GM23338 (cell line): Measurements from ENCODE around the gene CAMSAP1. TPM values are rescaled to one million over a fixed set of nuclear protein-coding genes. Genes with fewer than 3 reads are reported as not detected.

Experiments used
- ATAC-seq: fragments of 200-7000 bp; cut with Tn5 transposase; 3 replicates; pipeline ENCODE4 v1.9.1; 2020
- DNase-seq: peaks from one replicate; pipeline ENCODE4 v3.0.0-alpha.2; 2015; ENCODE audit warnings: low spot score
- H2AFZ ChIP-seq: fragments of 200-600 bp; sonication (generic); 2 replicates; pipeline ENCODE4 v1.8.0; 2016; ENCODE audit warnings: antibody characterized with exemption, mild to moderate bottlenecking, moderate library complexity
- H3F3A ChIP-seq: fragments of 200-600 bp; sonication (generic); replicated peaks from 2 replicates; pipeline ENCODE4 v1.8.0; 2017; ENCODE audit warnings: antibody characterized with exemption, mixed run types, low read depth
- H3K27ac ChIP-seq: fragments of 200-600 bp; sonication (generic); 2 replicates; pipeline ENCODE4 v1.6.1; 2016; ENCODE audit warnings: low read depth
- H3K27me3 ChIP-seq: fragments of 200-600 bp; sonication (generic); 2 replicates; pipeline ENCODE4 v1.8.0; 2016; ENCODE audit warnings: mild to moderate bottlenecking, mixed run types, moderate library complexity; ENCODE audit not compliant: insufficient read depth
- H3K36me3 ChIP-seq: fragments of 200-600 bp; sonication (generic); 2 replicates; pipeline ENCODE4 v1.8.0; 2016; ENCODE audit warnings: mild to moderate bottlenecking; ENCODE audit not compliant: insufficient read depth
- H3K4me1 ChIP-seq: fragments of 200-600 bp; sonication (generic); 2 replicates; pipeline ENCODE4 v1.8.0; 2016; ENCODE audit warnings: mild to moderate bottlenecking, moderate library complexity; ENCODE audit not compliant: insufficient read depth
- H3K4me2 ChIP-seq: fragments of 200-600 bp; sonication (generic); 2 replicates; pipeline ENCODE4 v1.7.1; 2017; ENCODE audit warnings: mixed run types
- H3K4me3 ChIP-seq: fragments of 200-600 bp; sonication (generic); 2 replicates; pipeline ENCODE4 v1.6.1; 2016; ENCODE audit warnings: mixed run types
- H3K79me2 ChIP-seq: fragments of 200-600 bp; sonication (generic); replicated peaks from 2 replicates; pipeline ENCODE4 v1.8.0; 2017; ENCODE audit warnings: mild to moderate bottlenecking; ENCODE audit not compliant: insufficient read depth
- H3K9me2 ChIP-seq: fragments of 200-600 bp; sonication (generic); 2 replicates; pipeline ENCODE4 v1.8.0; 2017; ENCODE audit not compliant: insufficient read depth
- H4K20me1 ChIP-seq: fragments of 200-600 bp; sonication (generic); replicated peaks from 2 replicates; pipeline ENCODE4 v1.8.0; 2017; ENCODE audit warnings: mild to moderate bottlenecking; ENCODE audit not compliant: insufficient read depth
- H3K27ac Mint-ChIP-seq: 2 replicates; pipeline ENCODE4 v1.8.0; 2020; ENCODE audit warnings: inconsistent platforms, mild to moderate bottlenecking, moderate library complexity, mixed read lengths
- H3K27me3 Mint-ChIP-seq: 3 replicates; pipeline ENCODE4 v1.8.0; 2022; ENCODE audit warnings: low read depth, mild to moderate bottlenecking, moderate library complexity, mixed read lengths, inconsistent platforms; ENCODE audit not compliant: insufficient read depth, poor library complexity
- H3K36me3 Mint-ChIP-seq: 3 replicates; pipeline ENCODE4 v1.8.0; 2021; ENCODE audit warnings: low read depth, mild to moderate bottlenecking, inconsistent platforms, moderate library complexity, mixed read lengths
- H3K4me1 Mint-ChIP-seq: 3 replicates; pipeline ENCODE4 v1.8.0; 2020; ENCODE audit warnings: mild to moderate bottlenecking, inconsistent platforms, mixed read lengths
- H3K4me3 Mint-ChIP-seq: 3 replicates; pipeline ENCODE4 v1.8.0; 2021; ENCODE audit warnings: moderate library complexity, mild to moderate bottlenecking, inconsistent platforms, mixed read lengths
- H3K9me3 Mint-ChIP-seq: 3 replicates; pipeline ENCODE4 v1.8.0; 2020; ENCODE audit warnings: moderate library complexity, mild to moderate bottlenecking, inconsistent platforms, mixed read lengths
- EZH2 ChIP-seq: fragments of 200-600 bp; sonication (generic); IDR thresholded peaks from one replicate; pipeline ENCODE4 v1.8.0; 2017; ENCODE audit warnings: antibody characterized with exemption, mild to moderate bottlenecking, low read depth; ENCODE audit not compliant: unreplicated experiment
- EZH2phosphoT487 ChIP-seq: fragments of 200-600 bp; sonication (generic); IDR thresholded peaks from one replicate; pipeline ENCODE4 v1.8.1; 2018; ENCODE audit warnings: antibody characterized with exemption; ENCODE audit not compliant: unreplicated experiment
- JUNB ChIP-seq: IDR thresholded peaks from one replicate; pipeline ENCODE4 v1.6.1; 2016; ENCODE audit warnings: antibody characterized with exemption; ENCODE audit not compliant: unreplicated experiment
- NANOG ChIP-seq: IDR thresholded peaks from 2 replicates; pipeline ENCODE4 v1.6.1; 2016; ENCODE audit warnings: antibody characterized with exemption, borderline replicate concordance
- POLR2AphosphoS5 ChIP-seq: IDR thresholded peaks from 2 replicates; pipeline ENCODE4 v1.6.1; 2016; ENCODE audit warnings: antibody characterized with exemption, low read depth
- STAT1 ChIP-seq: IDR thresholded peaks from one replicate; pipeline ENCODE4 v1.6.1; 2016; ENCODE audit warnings: antibody characterized with exemption; ENCODE audit not compliant: unreplicated experiment
- ZNF114 ChIP-seq: fragments of 250-450 bp; sonication (Bioruptor Pico); IDR thresholded peaks from 2 replicates; pipeline ENCODE4 v1.5.0; 2020; ENCODE audit warnings: mild to moderate bottlenecking, moderate library complexity
- ZNF331 ChIP-seq: fragments of 250-450 bp; sonication (Bioruptor Pico); IDR thresholded peaks from 2 replicates; pipeline ENCODE4 v1.5.0; 2020; ENCODE audit warnings: low read depth, mild to moderate bottlenecking, moderate library complexity
- polyA plus RNA-seq: library from polyadenylated mRNA; unstranded; fragments of >200 nt; fragmentation: Nextera tagmentation; extraction: Ambion mirVana; gene quantifications from 2 replicates; pipeline ENCODE4 v1.2.1, GENCODE V29; 2016
- total RNA-seq: library from RNA; depleted of rRNA; stranded (reverse); fragments of >200 nt; shearing (Covaris generic); gene quantifications from 2 replicates; pipeline ENCODE4 v1.2.3, GENCODE V29; 2014
- TF ChIP-seq, protein P1 (sequence below): fragments of 250-450 bp; sonication (Bioruptor Pico); IDR thresholded peaks from 2 replicates; pipeline ENCODE4 v1.5.0; 2020; ENCODE audit warnings: mild to moderate bottlenecking, moderate library complexity
- TF ChIP-seq, protein P2 (sequence below), 2 experiments: fragments of 200-600 bp in 1 of 2; sonication (generic) in 1 of 2; conservative IDR thresholded peaks; 2 replicates each; pipeline versions ENCODE4 v1.5.1 to v1.6.1; 2016 to 2017; ENCODE audit warnings: antibody characterized with exemption in 2 of 2, low read depth in 2 of 2, mild to moderate bottlenecking in 2 of 2, moderate library complexity in 1 of 2
- TF ChIP-seq, protein P3 (sequence below): IDR thresholded peaks from one replicate; pipeline ENCODE4 v1.6.1; 2018; ENCODE audit warnings: antibody characterized with exemption; ENCODE audit not compliant: unreplicated experiment
- TF ChIP-seq, protein P4 (sequence below): IDR thresholded peaks from 2 replicates; pipeline ENCODE4 v1.6.1; 2016; ENCODE audit warnings: antibody characterized with exemption

Gene CAMSAP1
- total and polyA plus RNA-seq, 2 experiments from 2014 or later = 6.9 to 75.4 TPM

DNA sequence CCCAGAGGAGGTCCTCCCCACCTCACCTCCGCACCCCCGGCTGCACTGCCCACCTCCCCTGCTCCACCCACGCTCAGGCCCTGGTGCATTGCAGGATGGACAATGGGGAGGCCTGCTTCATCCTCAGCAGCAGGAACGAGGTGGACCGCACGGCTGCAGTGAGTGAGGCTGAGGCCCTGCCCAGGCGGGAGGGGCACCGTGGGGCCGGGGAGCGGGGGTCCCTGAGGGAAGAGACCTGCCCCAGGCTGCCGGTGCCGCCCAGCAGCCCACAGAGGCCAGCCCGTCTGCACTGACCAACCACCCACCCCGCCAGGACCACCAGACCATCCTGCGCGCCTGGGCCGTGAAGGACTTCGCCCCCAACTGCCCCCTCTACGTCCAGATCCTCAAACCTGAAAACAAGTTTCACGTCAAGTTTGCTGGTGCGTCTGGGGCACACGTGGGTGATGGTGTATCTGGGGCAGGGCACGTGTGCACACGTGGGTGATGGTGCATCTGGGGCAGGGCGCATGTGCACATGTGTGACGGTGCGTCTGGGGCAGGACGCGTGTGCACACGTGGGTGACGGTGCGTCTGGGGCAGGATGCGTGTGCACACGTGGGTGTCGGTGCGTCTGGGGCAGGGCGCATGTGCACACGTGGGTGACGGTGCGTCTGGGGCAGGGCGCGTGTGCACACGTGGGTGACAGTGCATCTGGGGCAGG lies 138.7 kb downstream of the CAMSAP1 start (continued):
- TF ChIP-seq, protein P1, sequence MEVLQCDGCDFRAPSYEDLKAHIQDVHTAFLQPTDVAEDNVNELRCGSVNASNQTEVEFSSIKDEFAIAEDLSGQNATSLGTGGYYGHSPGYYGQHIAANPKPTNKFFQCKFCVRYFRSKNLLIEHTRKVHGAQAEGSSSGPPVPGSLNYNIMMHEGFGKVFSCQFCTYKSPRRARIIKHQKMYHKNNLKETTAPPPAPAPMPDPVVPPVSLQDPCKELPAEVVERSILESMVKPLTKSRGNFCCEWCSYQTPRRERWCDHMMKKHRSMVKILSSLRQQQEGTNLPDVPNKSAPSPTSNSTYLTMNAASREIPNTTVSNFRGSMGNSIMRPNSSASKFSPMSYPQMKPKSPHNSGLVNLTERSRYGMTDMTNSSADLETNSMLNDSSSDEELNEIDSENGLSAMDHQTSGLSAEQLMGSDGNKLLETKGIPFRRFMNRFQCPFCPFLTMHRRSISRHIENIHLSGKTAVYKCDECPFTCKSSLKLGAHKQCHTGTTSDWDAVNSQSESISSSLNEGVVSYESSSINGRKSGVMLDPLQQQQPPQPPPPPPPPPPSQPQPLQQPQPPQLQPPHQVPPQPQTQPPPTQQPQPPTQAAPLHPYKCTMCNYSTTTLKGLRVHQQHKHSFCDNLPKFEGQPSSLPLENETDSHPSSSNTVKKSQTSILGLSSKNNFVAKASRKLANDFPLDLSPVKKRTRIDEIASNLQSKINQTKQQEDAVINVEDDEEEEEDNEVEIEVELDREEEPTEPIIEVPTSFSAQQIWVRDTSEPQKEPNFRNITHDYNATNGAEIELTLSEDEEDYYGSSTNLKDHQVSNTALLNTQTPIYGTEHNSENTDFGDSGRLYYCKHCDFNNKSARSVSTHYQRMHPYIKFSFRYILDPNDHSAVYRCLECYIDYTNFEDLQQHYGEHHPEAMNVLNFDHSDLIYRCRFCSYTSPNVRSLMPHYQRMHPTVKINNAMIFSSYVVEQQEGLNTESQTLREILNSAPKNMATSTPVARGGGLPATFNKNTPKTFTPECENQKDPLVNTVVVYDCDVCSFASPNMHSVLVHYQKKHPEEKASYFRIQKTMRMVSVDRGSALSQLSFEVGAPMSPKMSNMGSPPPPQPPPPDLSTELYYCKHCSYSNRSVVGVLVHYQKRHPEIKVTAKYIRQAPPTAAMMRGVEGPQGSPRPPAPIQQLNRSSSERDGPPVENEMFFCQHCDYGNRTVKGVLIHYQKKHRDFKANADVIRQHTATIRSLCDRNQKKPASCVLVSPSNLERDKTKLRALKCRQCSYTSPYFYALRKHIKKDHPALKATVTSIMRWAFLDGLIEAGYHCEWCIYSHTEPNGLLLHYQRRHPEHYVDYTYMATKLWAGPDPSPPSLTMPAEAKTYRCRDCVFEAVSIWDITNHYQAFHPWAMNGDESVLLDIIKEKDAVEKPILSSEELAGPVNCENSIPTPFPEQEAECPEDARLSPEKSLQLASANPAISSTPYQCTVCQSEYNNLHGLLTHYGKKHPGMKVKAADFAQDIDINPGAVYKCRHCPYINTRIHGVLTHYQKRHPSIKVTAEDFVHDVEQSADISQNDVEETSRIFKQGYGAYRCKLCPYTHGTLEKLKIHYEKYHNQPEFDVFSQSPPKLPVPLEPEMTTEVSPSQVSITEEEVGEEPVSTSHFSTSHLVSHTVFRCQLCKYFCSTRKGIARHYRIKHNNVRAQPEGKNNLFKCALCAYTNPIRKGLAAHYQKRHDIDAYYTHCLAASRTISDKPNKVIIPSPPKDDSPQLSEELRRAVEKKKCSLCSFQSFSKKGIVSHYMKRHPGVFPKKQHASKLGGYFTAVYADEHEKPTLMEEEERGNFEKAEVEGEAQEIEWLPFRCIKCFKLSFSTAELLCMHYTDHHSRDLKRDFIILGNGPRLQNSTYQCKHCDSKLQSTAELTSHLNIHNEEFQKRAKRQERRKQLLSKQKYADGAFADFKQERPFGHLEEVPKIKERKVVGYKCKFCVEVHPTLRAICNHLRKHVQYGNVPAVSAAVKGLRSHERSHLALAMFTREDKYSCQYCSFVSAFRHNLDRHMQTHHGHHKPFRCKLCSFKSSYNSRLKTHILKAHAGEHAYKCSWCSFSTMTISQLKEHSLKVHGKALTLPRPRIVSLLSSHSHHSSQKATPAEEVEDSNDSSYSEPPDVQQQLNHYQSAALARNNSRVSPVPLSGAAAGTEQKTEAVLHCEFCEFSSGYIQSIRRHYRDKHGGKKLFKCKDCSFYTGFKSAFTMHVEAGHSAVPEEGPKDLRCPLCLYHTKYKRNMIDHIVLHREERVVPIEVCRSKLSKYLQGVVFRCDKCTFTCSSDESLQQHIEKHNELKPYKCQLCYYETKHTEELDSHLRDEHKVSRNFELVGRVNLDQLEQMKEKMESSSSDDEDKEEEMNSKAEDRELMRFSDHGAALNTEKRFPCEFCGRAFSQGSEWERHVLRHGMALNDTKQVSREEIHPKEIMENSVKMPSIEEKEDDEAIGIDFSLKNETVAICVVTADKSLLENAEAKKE = no peak
- TF ChIP-seq ZNF331 (CRISPR knock-in tag) (no peak), NANOG (no peak), POLR2AphosphoS5 (no peak), EZH2 (no peak)
- TF ChIP-seq, protein P2, sequence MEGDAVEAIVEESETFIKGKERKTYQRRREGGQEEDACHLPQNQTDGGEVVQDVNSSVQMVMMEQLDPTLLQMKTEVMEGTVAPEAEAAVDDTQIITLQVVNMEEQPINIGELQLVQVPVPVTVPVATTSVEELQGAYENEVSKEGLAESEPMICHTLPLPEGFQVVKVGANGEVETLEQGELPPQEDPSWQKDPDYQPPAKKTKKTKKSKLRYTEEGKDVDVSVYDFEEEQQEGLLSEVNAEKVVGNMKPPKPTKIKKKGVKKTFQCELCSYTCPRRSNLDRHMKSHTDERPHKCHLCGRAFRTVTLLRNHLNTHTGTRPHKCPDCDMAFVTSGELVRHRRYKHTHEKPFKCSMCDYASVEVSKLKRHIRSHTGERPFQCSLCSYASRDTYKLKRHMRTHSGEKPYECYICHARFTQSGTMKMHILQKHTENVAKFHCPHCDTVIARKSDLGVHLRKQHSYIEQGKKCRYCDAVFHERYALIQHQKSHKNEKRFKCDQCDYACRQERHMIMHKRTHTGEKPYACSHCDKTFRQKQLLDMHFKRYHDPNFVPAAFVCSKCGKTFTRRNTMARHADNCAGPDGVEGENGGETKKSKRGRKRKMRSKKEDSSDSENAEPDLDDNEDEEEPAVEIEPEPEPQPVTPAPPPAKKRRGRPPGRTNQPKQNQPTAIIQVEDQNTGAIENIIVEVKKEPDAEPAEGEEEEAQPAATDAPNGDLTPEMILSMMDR (conservative IDR thresholded peaks at IDR 0.05; ENCODE audit: low read depth in 2 of 2) = no peak

DNA sequence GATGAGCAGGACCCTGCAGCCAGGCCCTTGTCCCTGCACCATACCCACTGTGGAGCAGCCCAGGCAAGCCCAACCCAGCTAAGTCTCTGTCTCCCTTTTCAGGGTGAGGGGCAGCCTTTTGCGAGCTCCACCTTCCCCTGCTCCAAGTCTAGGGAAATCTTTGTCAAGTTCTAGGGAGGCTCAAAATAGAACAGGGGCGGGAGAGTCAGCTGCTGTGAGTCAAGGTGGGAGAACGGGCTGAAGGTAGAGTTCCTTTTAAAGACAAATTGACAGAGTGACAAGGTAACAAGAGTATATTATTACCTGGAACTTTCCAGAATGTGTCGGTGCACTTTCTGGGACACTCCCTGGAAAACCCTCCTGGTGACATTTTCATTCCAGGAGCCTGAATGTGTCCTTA lies 140.6 kb downstream of the CAMSAP1 start:
- H3K27ac Mint-ChIP-seq = no peak overlapping the region
- peaks cover 12% of the 10 kb centered on the region for H3K27me3 Mint-ChIP-seq
- Histone ChIP-seq H3K4me1 (no peaks in the 10 kb centered on the region), H2AFZ (no peak overlapping the region), H4K20me1 (no peaks in the 10 kb centered on the region), H3K27ac (no peak overlapping the region), H3F3A (no peaks in the 10 kb centered on the region), H3K4me3 (no peak overlapping the region), H3K9me2 (no peaks in the 10 kb centered on the region), H3K27me3 (no peaks in the 10 kb centered on the region), H3K79me2 (no peaks in the 10 kb centered on the region), H3K4me2 (no peak overlapping the region), H3K36me3 (no peaks in the 10 kb centered on the region)
- no peak for DNase-seq
- peaks cover 5% of the 10 kb centered on the region; the same call in 1 of the 3 replicates for H3K36me3 Mint-ChIP-seq
- ATAC-seq = no peak
- peaks cover 16% of the 10 kb centered on the region for H3K9me3 Mint-ChIP-seq
- no peak overlapping the region for H3K4me3 Mint-ChIP-seq
- no peak for TF ChIP-seq NANOG
- TF ChIP-seq ZNF331 (CRISPR knock-in tag) = no peak
- no peak for TF ChIP-seq JUNB
- TF ChIP-seq POLR2AphosphoS5 = no peak
- TF ChIP-seq STAT1 = no peak
- no peak for TF ChIP-seq EZH2phosphoT487
- TF ChIP-seq, protein P3, sequence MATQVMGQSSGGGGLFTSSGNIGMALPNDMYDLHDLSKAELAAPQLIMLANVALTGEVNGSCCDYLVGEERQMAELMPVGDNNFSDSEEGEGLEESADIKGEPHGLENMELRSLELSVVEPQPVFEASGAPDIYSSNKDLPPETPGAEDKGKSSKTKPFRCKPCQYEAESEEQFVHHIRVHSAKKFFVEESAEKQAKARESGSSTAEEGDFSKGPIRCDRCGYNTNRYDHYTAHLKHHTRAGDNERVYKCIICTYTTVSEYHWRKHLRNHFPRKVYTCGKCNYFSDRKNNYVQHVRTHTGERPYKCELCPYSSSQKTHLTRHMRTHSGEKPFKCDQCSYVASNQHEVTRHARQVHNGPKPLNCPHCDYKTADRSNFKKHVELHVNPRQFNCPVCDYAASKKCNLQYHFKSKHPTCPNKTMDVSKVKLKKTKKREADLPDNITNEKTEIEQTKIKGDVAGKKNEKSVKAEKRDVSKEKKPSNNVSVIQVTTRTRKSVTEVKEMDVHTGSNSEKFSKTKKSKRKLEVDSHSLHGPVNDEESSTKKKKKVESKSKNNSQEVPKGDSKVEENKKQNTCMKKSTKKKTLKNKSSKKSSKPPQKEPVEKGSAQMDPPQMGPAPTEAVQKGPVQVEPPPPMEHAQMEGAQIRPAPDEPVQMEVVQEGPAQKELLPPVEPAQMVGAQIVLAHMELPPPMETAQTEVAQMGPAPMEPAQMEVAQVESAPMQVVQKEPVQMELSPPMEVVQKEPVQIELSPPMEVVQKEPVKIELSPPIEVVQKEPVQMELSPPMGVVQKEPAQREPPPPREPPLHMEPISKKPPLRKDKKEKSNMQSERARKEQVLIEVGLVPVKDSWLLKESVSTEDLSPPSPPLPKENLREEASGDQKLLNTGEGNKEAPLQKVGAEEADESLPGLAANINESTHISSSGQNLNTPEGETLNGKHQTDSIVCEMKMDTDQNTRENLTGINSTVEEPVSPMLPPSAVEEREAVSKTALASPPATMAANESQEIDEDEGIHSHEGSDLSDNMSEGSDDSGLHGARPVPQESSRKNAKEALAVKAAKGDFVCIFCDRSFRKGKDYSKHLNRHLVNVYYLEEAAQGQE = no peak
- TF ChIP-seq, protein P4, sequence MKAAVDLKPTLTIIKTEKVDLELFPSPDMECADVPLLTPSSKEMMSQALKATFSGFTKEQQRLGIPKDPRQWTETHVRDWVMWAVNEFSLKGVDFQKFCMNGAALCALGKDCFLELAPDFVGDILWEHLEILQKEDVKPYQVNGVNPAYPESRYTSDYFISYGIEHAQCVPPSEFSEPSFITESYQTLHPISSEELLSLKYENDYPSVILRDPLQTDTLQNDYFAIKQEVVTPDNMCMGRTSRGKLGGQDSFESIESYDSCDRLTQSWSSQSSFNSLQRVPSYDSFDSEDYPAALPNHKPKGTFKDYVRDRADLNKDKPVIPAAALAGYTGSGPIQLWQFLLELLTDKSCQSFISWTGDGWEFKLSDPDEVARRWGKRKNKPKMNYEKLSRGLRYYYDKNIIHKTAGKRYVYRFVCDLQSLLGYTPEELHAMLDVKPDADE = no peak
- TF ChIP-seq ZNF114 (CRISPR knock-in tag) = no peak
- H3K4me1 Mint-ChIP-seq = no peaks in the 10 kb centered on the region
